ENCODE results near the gene ADH7.

GRCh38 chr4:99404595-99405287 lies 30.4 kb downstream of the ADH7 start:
- TF ChIP-seq CTCF (IDR thresholded peaks at IDR 0.05) (no peak), POLR2A (IDR thresholded peaks at IDR 0.05) (no peak)

All from heart left ventricle (tissue), 13 donors.